Transverse colon (tissue), 4 donors: Measurements from ENCODE around the gene SCT. TPM values are rescaled to one million over a fixed set of nuclear protein-coding genes. Genes with fewer than 3 reads are reported as not detected.

Experiments used
- DNase-seq: peaks from one replicate; pipeline ENCODE4 v3.0.0-alpha.2; 2019
- H3K27ac ChIP-seq, 4 donors: fragments of 200-600 bp; sonication (generic); 2 replicates each; pipeline ENCODE4 v1.5.1; 2016 to 2018; ENCODE audit warnings: inconsistent platforms in 4 of 4
- H3K27me3 ChIP-seq: fragments of 200-600 bp; sonication (generic); 2 replicates; pipeline ENCODE4 v1.5.1; 2017; ENCODE audit warnings: inconsistent platforms
- H3K36me3 ChIP-seq, 4 donors: fragments of 200-600 bp; sonication (generic); 2 replicates each; pipeline ENCODE4 v1.5.1; 2017 to 2019; ENCODE audit warnings: inconsistent platforms in 4 of 4
- H3K4me1 ChIP-seq, 4 donors: fragments of 200-600 bp; sonication (generic); 2 replicates each; pipeline ENCODE4 v1.5.1; 2017 to 2020; ENCODE audit warnings: inconsistent platforms in 4 of 4
- H3K4me3 ChIP-seq, 4 donors: fragments of 200-600 bp; sonication (generic); 1 replicate in 1 of 4; 2 replicates in 3 of 4; pipeline versions ENCODE4 v1.5.1 to v1.6.1; 2017 to 2019; ENCODE audit warnings: inconsistent platforms in 4 of 4
- H3K9me3 ChIP-seq, 2 donors: fragments of 200-600 bp; sonication (generic); 2 replicates each; pipeline ENCODE4 v1.5.1; 2017 to 2019; ENCODE audit warnings: inconsistent platforms in 2 of 2
- CTCF ChIP-seq, 5 experiments: fragments of 200-600 bp in 3 of 5; fragments of 450-650 bp in 2 of 5; sonication (generic) in 3 of 5; IDR thresholded peaks; 1 replicate in 2 of 5; 2 replicates in 3 of 5; pipeline ENCODE4 v1.5.1; 2016 to 2017; ENCODE audit warnings: antibody characterized with exemption in 5 of 5, inconsistent platforms in 3 of 5, mild to moderate bottlenecking in 2 of 5, moderate library complexity in 1 of 5
- EP300 ChIP-seq: sonication (generic); formaldehyde crosslinking; IDR thresholded peaks from one replicate; pipeline ENCODE4 v1.6.1; 2017; ENCODE audit warnings: antibody characterized with exemption, low read depth
- POLR2A ChIP-seq: fragments of 450-650 bp; IDR thresholded peaks from one replicate; pipeline ENCODE4 v1.6.1; 2016; ENCODE audit warnings: antibody characterized with exemption, mild to moderate bottlenecking, moderate library complexity
- POLR2AphosphoS5 ChIP-seq, 3 donors: sonication (generic); formaldehyde crosslinking; IDR thresholded peaks; one replicate each; pipeline ENCODE4 v1.6.1; 2016; ENCODE audit warnings: antibody characterized with exemption in 3 of 3
- WGBS, 2 donors: methylation state at CpG; one replicate each; pipeline ENCODE4 v1.1.5; 2018; ENCODE audit warnings: low coverage in 1 of 2; 5-methylcytosine and 5-hydroxymethylcytosine counted together
- in situ Hi-C, 4 donors: fragments of 200-750 bp; cut with MboI; loops; one replicate each; pipeline versions ENCODE4 v1.15.0 to v1.15.1; 2017; ENCODE audit warnings: low sequenced_read_pairs in 3 of 4, low pct_ligation_motif_present in 1 of 4, low pct_unique_long_range_greater_than_20kb in 1 of 4
- intact Hi-C: fragments of 100-400 bp; cut with DNase I; formaldehyde crosslinking; loops from one replicate; pipeline ENCODE4 v1.15.1; 2023; ENCODE audit warnings: low total_unique reads
- total RNA-seq, 4 donors: library from RNA; depleted of rRNA; stranded (reverse); fragments of >200 nt; gene quantifications; one replicate each; pipeline ENCODE4 v1.1.0, GENCODE V29; 2016

SCT gene
- total RNA-seq, 4 donors from 2014 or later = not detected

- in situ Hi-C loops (no loop called here), intact Hi-C loops (no loop called here)
- peaks cover 26% of the 10 kb centered on the region for H3K27me3 ChIP-seq
- peak overlapping the region; percentile 82 to 91 (median 86) for H3K27ac ChIP-seq
- peak; percentile 60 for DNase-seq
- WGBS, 2 donors = 44 to 80% methylated on average over 1 to 21 of the region's 22 CpGs
- no peak for TF ChIP-seq POLR2AphosphoS5 (IDR thresholded peaks at IDR 0.05)
- TF ChIP-seq CTCF (IDR thresholded peaks at IDR 0.05) = no peak
- TF ChIP-seq EP300 = no peak
- TF ChIP-seq POLR2A = no peak
- no peaks in the 10 kb centered on the region for H3K36me3 ChIP-seq
- no peaks in the 10 kb centered on the region for H3K9me3 ChIP-seq
- peak overlapping the region in 1 of 4 donors; percentile 52 for H3K4me3 ChIP-seq
- peaks cover 6 to 22% (median 19%) of the 10 kb centered on the region in 4 donors for H3K4me1 ChIP-seq
These were observed 1.2 kb downstream of the SCT start for GRCh38 chr11:625636-626268.

GRCh38 chr11:624705-625635 is 2.0 kb downstream of the SCT start, which contains the start of gene CDHR5:
Gene CDHR5 (minus strand): TSS chr11:624955. CDS start chr11:624902, 53 bp downstream.
- DNase-seq = peak; percentile 83
- Histone ChIP-seq H3K4me1 (peaks cover 6 to 22% (median 19%) of the 10 kb centered on the region in 4 donors), H3K36me3 (no peaks in the 10 kb centered on the region), H3K4me3 (peak within 1 kb of the TSS in 3 of 4 donors; percentile 37 to 52 (median 42)), H3K27ac (peak within 1 kb of the TSS; percentile 82 to 91 (median 86)), H3K27me3 (peaks cover 26% of the 10 kb centered on the region), H3K9me3 (no peaks in the 10 kb centered on the region)
- peak; percentile 81 for TF ChIP-seq POLR2A
- peak; percentile 26 to 91 (median 90) for TF ChIP-seq POLR2AphosphoS5 (IDR thresholded peaks at IDR 0.05)
- TF ChIP-seq CTCF (IDR thresholded peaks at IDR 0.05) = no peak
- no peak for TF ChIP-seq EP300
- intact Hi-C loops (no loop called here), in situ Hi-C loops (no loop called here)
- 48% methylated on average over 33 of the region's 33 CpGs; no CpG with 5 or more reads in 1 of the 2 donors for WGBS, 2 donors

- H3K27me3 ChIP-seq = peaks cover 26% of the 10 kb centered on the region
- H3K9me3 ChIP-seq = no peaks in the 10 kb centered on the region
- WGBS, 2 donors = 55% methylated on average over 17 of the region's 25 CpGs; no CpG with 5 or more reads in 1 of the 2 donors
- peak; percentile 92 for DNase-seq
- H3K4me1 ChIP-seq = peaks cover 6 to 22% (median 19%) of the 10 kb centered on the region in 4 donors
- in situ Hi-C loops (no loop called here), intact Hi-C loops (no loop called here)
- TF ChIP-seq POLR2A (peak; percentile 43), POLR2AphosphoS5 (IDR thresholded peaks at IDR 0.05) (peak; percentile 20 to 90 (median 83)), EP300 (no peak), CTCF (IDR thresholded peaks at IDR 0.05) (no peak)
- peak overlapping the region; percentile 82 to 91 (median 86) for H3K27ac ChIP-seq
- peak overlapping the region in 3 of 4 donors; percentile 37 to 52 (median 42) for H3K4me3 ChIP-seq
- no peaks in the 10 kb centered on the region for H3K36me3 ChIP-seq
These were observed 2.8 kb downstream of the SCT start for GRCh38 chr11:623999-624704.
